H54 (cell line): Measurements from ENCODE around the gene HDAC10.
A peak's percentile ranks its signal among the peaks of the same experiment; 100 is the strongest.

Experiments
- DNase-seq: peaks from one replicate; pipeline ENCODE4 v3.0.0; 2011; ENCODE audit warnings: low spot score, mixed read lengths; ENCODE audit not compliant: insufficient read length
- FAIRE-seq: peaks from 3 replicates; lab custom pipeline; 2011; peaks lifted over from hg19 to GRCh38; lab: Jason Lieb, UNC
- POLR2A ChIP-seq: IDR thresholded peaks from 2 replicates; pipeline ENCODE4 v1.6.1; 2011; ENCODE audit warnings: low read depth, mild to moderate bottlenecking, low read length

The HDAC10 gene

DNA sequence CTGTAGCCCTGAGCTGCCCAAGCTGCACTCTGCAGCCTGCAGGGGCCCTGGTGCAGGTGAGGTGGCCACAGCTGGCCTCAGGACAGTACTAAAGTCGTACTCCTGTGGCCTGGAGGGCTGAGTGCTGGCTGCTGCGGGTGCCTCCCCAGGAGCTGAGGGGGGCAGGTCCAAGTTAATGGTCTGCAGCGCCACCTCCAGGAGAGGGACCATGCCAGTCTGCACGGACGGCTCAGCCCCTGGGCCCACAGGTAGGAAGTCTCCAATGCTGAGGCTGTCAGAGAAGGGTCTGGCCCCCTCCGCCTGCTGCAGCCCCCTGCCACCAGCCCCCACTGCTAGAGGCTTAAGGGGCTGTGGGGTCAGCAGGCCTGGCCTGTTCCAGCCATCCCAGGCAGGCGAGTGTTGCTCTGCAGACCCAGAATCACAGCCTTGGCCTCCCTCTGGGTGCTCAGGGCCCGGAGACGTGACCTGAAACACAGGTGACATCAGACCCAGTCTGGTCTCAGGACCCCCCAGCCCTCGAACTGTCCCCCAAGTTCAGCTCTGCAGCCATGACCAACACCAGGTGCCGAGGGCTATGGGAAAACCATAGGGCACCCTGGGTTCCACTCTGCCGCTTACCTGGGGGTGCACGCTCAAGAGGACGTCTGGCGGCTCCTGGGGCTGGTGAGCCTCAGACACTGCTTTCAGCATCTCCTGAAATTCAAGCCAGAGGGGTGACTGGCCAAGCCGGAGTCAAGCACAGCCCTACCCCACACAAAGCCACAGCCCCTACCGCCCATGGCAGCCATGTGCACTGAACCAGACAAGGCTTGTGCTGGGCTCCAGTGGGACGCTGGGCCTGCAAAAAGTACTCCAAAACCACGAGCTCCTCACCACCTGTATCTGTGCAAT, 29.4 kb downstream of the HDAC10 start:
- no peak for DNase-seq
- TF ChIP-seq POLR2A, result no peak
- FAIRE-seq, result no peak

DNA sequence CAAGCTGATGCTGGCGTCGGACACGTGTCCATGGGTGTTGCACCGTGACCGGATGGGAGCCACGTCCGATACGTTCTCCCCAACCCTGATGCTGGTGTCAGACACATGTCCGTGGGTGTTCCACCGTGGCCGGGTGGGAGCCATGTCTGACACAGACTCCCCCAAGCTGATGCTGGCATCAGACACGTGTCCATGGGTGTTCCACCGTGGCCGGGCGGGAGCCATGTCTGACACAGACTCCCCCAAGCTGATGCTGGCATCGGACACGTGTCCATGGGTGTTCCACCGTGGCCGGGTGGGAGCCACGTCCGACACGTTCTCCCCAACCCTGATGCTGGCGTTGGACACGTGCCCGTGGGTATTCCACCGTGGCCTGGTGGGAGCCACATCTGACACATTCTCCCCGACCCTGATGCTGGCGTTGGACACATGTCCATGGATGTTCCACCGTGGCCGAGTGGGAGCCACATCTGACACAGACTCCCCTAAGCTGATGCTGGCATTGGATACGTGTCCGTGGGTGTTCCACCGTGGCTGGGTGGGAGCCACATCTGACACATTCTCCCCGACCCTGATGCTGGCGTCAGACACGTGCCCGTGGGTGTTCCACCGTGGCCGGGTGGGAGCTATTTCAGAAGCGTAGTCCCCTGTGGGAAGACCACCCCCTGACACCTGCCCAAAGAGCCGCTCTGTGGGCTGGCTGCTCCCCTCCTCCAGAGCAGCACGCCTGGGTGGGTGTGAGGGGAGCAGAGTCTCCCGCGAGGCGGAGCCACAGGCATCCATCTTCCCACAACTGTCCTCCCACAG, 30.3 kb downstream of the HDAC10 start:
- FAIRE-seq (no peak), DNase-seq (no peak)
- TF ChIP-seq POLR2A, result no peak

DNA sequence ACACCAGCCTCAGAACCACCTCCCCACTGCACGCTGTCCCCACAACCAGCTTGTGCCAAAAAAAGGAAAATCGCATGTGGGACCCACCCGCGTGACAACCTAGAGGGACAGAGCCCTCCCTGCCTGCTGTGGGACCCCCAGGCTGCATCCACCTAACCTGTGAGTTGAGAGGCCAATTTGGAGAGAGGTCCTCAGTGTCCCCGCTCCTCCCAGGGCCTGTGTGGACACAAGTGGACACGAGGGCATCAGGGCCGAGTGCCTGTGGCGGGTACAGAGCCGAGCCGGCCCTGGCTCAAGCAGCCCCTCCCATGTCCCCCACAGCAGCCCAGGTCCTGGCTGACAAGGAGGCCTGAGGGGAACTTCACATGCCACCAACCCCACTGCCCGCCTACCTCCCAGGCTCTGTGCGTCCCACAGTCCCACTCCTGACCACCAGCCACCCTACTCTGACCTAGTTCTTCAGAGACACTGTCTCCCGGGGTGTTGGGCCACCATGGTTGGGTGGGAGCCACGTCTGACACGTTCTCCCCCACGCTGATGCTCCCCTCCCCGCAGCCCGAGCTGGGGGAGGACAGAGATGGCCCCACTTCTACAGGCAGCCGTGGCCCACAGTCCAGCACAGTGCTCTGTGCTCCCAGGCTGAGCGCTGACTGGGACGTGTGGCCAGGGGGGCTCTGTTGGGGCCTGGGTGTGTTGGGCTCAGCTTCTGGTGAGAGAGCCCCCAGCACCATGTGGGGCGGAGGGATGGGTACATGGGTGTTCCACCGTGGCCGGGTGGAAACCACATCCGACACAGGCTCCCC, 31.1 kb downstream of the HDAC10 start:
- TF ChIP-seq POLR2A, result no peak
- FAIRE-seq, result no peak
- DNase-seq, result no peak

DNA sequence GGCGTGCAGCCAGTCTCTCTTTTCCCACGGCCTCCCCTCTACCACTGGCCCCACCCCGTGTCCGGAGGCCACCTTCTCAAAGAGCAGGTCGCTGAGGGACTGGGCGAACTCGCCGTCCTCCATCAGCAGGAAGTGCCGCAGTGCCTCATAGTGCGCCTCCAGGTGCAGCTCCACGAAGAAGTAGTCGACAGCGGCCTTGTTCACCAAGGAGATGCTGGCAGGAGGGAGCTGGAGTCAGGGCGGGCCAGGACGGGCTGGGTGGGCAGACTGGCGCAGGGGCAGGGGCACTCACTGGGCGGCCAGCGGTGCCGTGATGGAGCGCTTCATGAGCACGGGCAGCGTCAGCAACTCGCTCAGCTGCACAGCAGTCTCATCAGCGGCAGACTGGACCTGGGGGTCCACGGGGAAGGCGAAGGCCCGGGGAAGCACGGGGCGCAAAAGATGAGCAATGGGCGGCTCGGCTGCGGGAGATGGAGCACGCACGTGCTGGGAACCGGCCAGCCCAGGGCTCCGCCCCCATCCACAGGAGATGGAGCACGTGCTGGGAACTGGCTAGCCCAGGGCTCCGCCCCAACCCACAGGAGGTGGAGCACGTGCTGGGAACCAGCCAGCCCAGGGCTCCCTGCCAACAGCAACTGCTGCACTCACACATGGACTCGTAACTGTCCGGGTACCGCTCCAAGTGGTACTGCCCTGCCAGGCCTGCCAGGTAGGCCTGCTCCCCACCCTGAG, 31.9 kb downstream of the HDAC10 start:
- FAIRE-seq, result no peak
- peak; percentile 48 for DNase-seq

GRCh38 chr22:50218153-50218995, 32.7 kb downstream of the HDAC10 start:
- no peak for FAIRE-seq
- DNase-seq, result no peak
- no peak for TF ChIP-seq POLR2A

More for the DNA sequence above, 31.9 kb downstream of the HDAC10 start:
- TF ChIP-seq POLR2A, result no peak

DNA sequence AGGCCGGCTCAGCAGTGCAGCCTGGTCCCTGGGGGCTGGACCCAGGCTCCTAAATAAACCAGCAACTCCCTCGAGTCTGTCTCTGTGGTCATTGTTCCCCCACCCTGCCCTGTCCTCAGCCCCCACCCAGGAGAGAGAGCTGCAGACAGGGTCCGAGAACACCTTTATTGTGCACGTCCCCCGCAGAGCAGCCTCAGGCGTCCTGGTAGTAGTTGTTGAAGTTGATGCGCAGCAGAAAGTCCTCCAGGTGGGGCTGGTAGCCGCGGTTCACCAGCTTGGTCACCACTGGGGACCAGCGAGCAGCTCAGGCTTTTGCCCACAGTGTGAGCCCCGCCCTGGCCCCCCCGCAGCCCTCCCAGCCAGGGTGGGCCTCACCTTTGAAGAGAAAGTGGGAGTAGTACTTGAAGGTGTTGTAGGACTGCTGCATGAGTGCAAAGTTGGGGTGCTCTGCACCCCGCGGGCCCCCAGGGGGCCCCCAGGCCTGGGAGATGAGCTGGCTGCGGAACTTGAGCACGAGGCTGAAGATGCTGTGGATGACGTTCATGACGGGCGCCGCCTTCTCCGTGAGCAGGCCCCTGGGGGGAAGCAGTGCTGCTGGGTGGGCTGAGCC, 33.4 kb downstream of the HDAC10 start:
- no peak for TF ChIP-seq POLR2A
- DNase-seq, result no peak
- FAIRE-seq, result no peak

DNA sequence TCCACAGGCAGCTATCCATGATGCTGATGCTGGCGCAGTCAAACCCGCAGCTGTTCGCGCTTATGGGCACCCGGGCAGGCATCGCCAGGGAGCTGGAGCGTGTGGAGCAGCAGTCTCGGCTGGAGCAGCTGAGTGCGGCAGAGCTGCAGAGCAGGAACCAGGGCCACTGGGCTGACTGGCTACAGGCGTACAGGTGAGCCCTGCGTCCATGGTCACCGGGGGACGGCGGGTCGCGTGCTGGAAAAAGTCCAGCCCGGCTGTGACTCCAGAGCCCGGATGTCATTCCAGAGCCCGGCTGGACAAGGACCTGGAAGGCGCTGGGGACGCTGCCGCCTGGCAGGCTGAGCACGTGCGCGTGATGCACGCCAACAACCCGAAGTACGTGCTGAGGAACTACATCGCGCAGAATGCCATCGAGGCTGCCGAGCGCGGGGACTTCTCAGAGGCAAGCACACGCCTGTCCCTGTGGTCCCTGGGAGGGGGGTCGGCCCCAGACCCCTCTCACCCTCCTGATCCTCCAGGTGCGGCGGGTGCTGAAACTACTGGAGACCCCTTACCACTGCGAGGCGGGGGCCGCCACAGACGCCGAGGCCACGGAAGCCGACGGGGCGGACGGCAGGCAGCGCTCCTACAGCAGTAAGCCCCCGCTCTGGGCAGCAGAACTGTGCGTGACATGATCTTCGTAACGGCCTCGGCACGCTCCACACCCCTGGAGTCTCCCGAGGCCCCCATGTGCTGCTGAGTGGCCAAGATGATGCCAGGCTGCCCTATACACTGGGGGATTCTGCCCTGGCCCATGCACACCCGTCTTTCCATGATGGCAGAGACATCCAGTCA, 34.2 kb downstream of the HDAC10 start:
- FAIRE-seq (no peak), DNase-seq (no peak)
- TF ChIP-seq POLR2A, result no peak

DNA sequence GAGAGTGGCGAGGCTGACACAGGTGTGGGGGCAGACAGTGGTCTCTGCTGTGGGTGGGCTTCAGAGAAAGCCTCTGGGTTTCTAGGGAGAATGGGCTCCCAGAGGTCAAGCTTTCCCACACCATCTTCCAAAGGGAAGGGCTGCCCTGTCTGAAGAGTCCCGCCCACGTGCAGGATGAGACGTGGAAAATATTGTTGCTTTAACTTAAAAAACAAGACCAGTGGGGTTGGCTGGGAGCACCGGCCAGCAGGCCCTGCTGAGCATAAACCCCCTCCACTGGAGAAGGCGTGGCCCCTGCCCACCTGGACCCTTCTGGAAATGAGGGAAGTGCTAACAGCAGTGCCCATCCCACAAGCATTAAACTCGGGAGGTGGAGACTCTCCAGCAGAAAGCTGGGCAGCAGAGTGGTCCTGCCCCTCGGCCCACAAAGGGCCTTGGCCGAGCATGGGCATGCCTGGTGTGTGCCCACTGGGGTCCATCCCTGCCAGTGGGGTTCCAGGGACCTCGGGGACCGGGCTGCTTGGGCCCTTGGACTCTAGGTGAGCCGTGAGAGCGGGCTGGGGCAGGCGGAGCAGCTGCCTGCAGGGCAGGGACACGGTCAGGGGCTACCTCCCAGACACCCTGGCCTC, 34.9 kb downstream of the HDAC10 start:
- FAIRE-seq (no peak), DNase-seq (no peak)
- TF ChIP-seq POLR2A, result no peak

DNA sequence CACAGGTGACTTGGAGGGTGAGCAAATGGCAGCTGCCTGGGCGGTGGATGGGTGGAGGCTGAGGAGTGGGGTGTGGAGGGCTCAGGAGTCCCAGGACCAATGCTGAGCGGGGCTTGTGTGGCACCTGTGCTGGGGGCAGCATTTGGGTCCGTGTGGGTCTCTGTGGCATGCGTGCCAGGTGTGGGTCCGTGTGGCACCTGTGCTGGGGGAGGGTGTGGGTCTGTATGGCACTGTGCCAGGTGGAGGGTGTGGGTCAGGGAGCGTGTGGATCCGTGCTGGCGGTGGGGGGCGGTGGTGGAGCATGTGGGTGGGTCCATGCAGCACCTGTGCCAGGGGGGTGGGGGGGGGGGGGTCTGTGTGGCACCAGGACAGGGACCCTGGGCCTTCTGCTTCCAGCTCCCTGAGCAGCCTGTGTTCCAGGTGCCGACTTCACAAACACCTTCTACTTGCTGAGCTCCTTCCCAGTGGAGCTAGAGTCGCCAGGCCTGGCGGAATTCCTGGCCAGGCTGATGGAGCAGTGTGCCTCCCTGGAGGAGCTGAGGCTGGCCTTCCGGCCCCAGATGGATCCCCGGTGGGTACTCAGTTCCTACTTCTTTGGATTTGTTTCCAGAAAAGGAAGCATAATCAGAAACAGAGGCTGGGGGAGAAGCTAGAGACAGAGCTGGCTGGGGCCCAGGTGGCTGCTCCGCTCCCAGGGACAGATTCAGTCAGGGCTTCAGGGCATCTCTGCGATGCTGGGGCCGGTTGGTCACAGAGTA, 35.6 kb downstream of the HDAC10 start:
- DNase-seq (no peak), FAIRE-seq (no peak)
- TF ChIP-seq POLR2A, result no peak

- no peak for FAIRE-seq
- no peak for TF ChIP-seq POLR2A
Measured at GRCh38 chr22:50213263-50213662, 37.8 kb downstream of the HDAC10 start.

More at GRCh38 chr22:50213263-50213662, 37.8 kb downstream of the HDAC10 start:
- DNase-seq, result no peak
